Kidney glomerular epithelial cell (primary cell): ENCODE measurements around the gene SOX18.

Source experiments
- DNase-seq: peaks from one replicate; lab custom pipeline; 2025; lab: John Stamatoyannopoulos, UW

The SOX18 gene

GRCh38 chr20:64038565-64039292 lies 10.7 kb downstream of the SOX18 start:
- peak; percentile 41 for DNase-seq

GRCh38 chr20:64038224-64038564 lies 11.2 kb downstream of the SOX18 start:
- no peak for DNase-seq

GRCh38 chr20:64037498-64038213 lies 11.8 kb downstream of the SOX18 start:
- no peak for DNase-seq

- DNase-seq = no peak
Measured at GRCh38 chr20:64037199-64037497, 12.3 kb downstream of the SOX18 start.

- no peak for DNase-seq
Measured at GRCh38 chr20:64036346-64037198, 12.9 kb downstream of the SOX18 start.

- no peak for DNase-seq
Measured at GRCh38 chr20:64035933-64036345, 13.5 kb downstream of the SOX18 start, which contains the start of gene C20orf204. Gene C20orf204, plus strand, starts transcription at chr20:64036182. Its CDS starts 142 bp downstream, at chr20:64036324.

GRCh38 chr20:64035066-64035932 lies 14.1 kb downstream of the SOX18 start:
- DNase-seq = no peak

- no peak for DNase-seq
Measured at GRCh38 chr20:64033981-64034493, 15.4 kb downstream of the SOX18 start.

- no peak for DNase-seq
Measured at GRCh38 chr20:64032706-64033624, 16.5 kb downstream of the SOX18 start.

GRCh38 chr20:64031822-64032314 lies 17.6 kb downstream of the SOX18 start:
- DNase-seq = no peak

- DNase-seq = no peak
Measured at GRCh38 chr20:64030371-64031134, 18.9 kb downstream of the SOX18 start.

GRCh38 chr20:64029293-64030117 lies 19.9 kb downstream of the SOX18 start:
- no peak for DNase-seq

- no peak for DNase-seq
Measured at GRCh38 chr20:64027981-64028685, 21.3 kb downstream of the SOX18 start.

GRCh38 chr20:64025826-64026412 lies 23.5 kb downstream of the SOX18 start:
- DNase-seq = no peak

GRCh38 chr20:64025101-64025825 lies 24.2 kb downstream of the SOX18 start:
- no peak for DNase-seq

- DNase-seq = no peak
Measured at GRCh38 chr20:64024141-64024990, 25.1 kb downstream of the SOX18 start.
